ENCODE data around the gene CMTM4.

Gene CMTM4

GRCh38 chr16:66719246-66719645 is 22.7 kb upstream of the CMTM4 start:
- no peak overlapping the region for H3K27ac ChIP-seq
- ChIA-PET POLR2A (ENCODE audit: low non-redundant PET) (no interaction called here), CTCF (interaction anchor here (1.7 kb wide), 1 partner anchor 9 kb away, joined by 7 read pairs; no protein-coding TSS in a partner anchor)
- no peak for DNase-seq (ENCODE audit: low spot score)
- TF ChIP-seq CTCF (conservative IDR thresholded peaks at IDR 0.05; ENCODE audit: low read depth), result no peak

GRCh38 chr16:66717776-66718175 is 21.2 kb upstream of the CMTM4 start:
- CTCF ChIA-PET, result interaction anchor here (0.6 to 1.7 kb wide), 3 partner anchors 10 to 67 kb away, joined by 3 to 7 read pairs (median 3); no protein-coding TSS in a partner anchor
- no peak for DNase-seq (ENCODE audit: low spot score)
- no peak for TF ChIP-seq CTCF (conservative IDR thresholded peaks at IDR 0.05; ENCODE audit: low read depth)
- H3K27ac ChIP-seq, result peak overlapping the region; percentile 45
- POLR2A ChIA-PET (ENCODE audit: low non-redundant PET), result no interaction called here

GRCh38 chr16:66717112-66717675 is 20.7 kb upstream of the CMTM4 start:
- ChIA-PET CTCF (interaction anchor here (0.6 to 0.7 kb wide), 2 partner anchors 20 to 67 kb away, joined by 3 read pairs; no protein-coding TSS in a partner anchor), POLR2A (ENCODE audit: low non-redundant PET) (interaction anchor here (0.6 kb wide), 1 partner anchor 31 kb away, joined by 12 read pairs; no protein-coding TSS in a partner anchor)
- no peak overlapping the region for H3K27ac ChIP-seq
- no peak for TF ChIP-seq CTCF (conservative IDR thresholded peaks at IDR 0.05; ENCODE audit: low read depth)
- no peak for DNase-seq (ENCODE audit: low spot score)

- CTCF ChIA-PET, result no interaction called here
- POLR2A ChIA-PET (ENCODE audit: low non-redundant PET), result no interaction called here
- no peak for DNase-seq (ENCODE audit: low spot score)
- TF ChIP-seq CTCF (conservative IDR thresholded peaks at IDR 0.05; ENCODE audit: low read depth), result no peak
- H3K27ac ChIP-seq, result peak overlapping the region; percentile 59
Observed at GRCh38 chr16:66714654-66715307, 18.2 kb upstream of the CMTM4 start.

- peak overlapping the region; percentile 59 for H3K27ac ChIP-seq
- POLR2A ChIA-PET (ENCODE audit: low non-redundant PET), result no interaction called here
- no peak for DNase-seq (ENCODE audit: low spot score)
- TF ChIP-seq CTCF (conservative IDR thresholded peaks at IDR 0.05; ENCODE audit: low read depth), result no peak
- CTCF ChIA-PET, result no interaction called here
Observed at GRCh38 chr16:66714062-66714461, 17.5 kb upstream of the CMTM4 start.

- no peak for DNase-seq (ENCODE audit: low spot score)
- no peak for TF ChIP-seq CTCF (conservative IDR thresholded peaks at IDR 0.05; ENCODE audit: low read depth)
- CTCF ChIA-PET, result interaction anchor here (0.6 kb wide), 1 partner anchor 60 kb away, joined by 3 read pairs; no protein-coding TSS in a partner anchor
- H3K27ac ChIP-seq, result peak overlapping the region; percentile 59
- POLR2A ChIA-PET (ENCODE audit: low non-redundant PET), result interaction anchor here (0.6 kb wide), 1 partner anchor 139 kb away, joined by 4 read pairs; no protein-coding TSS in a partner anchor
Observed at GRCh38 chr16:66713076-66713475, 16.5 kb upstream of the CMTM4 start.

All from RWPE1 (cell line).